ENCODE data around the gene SIK3.
"Not testable (repeated sequence)": the region's sequence is repeated elsewhere in the genome, so short reads cannot be mapped to it uniquely, and the experiment has no call there.

SIK3 gene

DNA sequence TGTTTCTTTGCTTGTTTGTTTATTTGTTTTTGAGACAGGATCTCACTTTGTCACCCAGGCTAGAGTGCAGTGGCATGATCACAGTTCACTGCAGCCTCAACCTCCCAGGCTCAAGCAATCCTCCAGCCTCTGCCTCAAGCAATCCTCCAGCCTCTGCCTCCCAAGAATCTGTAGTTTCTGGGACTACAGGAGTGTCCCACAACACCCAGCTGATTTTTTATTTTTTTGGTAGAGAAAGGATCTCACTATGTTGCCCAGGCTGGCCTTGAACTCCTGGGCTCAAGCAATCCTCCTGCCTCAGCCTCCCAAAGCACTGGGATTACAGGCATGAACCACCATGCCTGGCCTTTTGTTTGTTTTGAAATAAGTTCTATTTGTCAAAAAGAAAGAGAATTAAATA, 296.6 kb downstream of the SIK3 start:
- not testable (repeated sequence) for H3K4me1 ChIP-seq (ENCODE audit: control insufficient read depth, insufficient read depth, low read length); H3K4me3 ChIP-seq (ENCODE audit: low read depth, low read length); H3K27ac ChIP-seq (ENCODE audit: low read depth, low read length); H3K27me3 ChIP-seq (ENCODE audit: control insufficient read depth, insufficient read depth, low read length); H3K9ac ChIP-seq (ENCODE audit: low read length); H3K9me3 ChIP-seq (ENCODE audit: control insufficient read depth, insufficient read depth, low read depth, low read length); H3K36me3 ChIP-seq (ENCODE audit: control insufficient read depth, insufficient read depth, low read length)

DNA sequence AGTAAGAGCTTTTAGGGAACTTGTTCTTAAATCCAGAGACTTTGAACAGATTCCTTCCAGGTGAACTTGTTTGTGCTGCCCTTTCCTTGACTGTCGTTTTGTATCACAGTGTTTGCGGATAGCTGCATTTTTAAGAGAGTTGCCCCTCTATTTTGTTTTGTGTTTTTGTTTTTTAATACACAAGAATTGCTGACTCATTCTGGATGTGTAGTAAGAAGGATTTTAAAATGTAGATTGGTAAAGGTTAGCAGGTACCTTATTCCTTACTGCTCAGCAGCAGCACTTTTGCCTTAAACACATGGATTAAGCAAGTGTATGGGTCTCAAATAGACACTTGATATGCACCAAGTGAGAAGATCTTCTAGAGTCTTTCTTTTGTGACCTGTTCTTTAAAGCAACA, 297.6 kb downstream of the SIK3 start:
- Histone ChIP-seq H3K27ac (ENCODE audit: low read depth, low read length) (no peak overlapping the region), H3K27me3 (ENCODE audit: control insufficient read depth, insufficient read depth, low read length) (no peaks in the 10 kb centered on the region; the same call in 1 of the 2 replicates), H3K36me3 (ENCODE audit: control insufficient read depth, insufficient read depth, low read length) (no peaks in the 10 kb centered on the region), H3K9ac (ENCODE audit: low read length) (no peak overlapping the region), H3K4me1 (ENCODE audit: control insufficient read depth, insufficient read depth, low read length) (no peaks in the 10 kb centered on the region), H3K9me3 (ENCODE audit: control insufficient read depth, insufficient read depth, low read depth, low read length) (no peaks in the 10 kb centered on the region), H3K4me3 (ENCODE audit: low read depth, low read length) (no peak overlapping the region)

DNA sequence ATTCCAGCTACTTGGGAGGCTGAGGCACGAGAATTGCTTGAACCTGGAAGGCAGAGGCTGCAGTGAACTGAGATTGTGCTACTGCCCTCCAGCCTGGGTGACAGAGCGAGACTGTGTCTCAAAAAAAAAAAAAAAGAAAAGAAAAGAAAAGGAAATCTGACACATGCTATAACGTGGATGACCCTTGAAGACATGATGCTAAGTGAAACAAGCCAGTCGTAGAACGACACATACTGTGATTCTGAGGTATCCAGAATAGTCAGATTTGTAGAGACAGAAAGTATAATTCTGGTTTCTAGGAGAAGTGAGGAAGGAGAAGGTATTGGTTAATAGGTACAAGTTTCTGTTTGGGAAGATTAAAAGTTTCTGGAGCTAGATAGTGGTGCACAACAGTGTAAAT, 299.9 kb downstream of the SIK3 start:
- Histone ChIP-seq H3K4me3 (ENCODE audit: low read depth, low read length) (no peak overlapping the region), H3K9ac (ENCODE audit: low read length) (no peak overlapping the region), H3K27ac (ENCODE audit: low read depth, low read length) (no peak overlapping the region), H3K9me3 (ENCODE audit: control insufficient read depth, insufficient read depth, low read depth, low read length) (no peaks in the 10 kb centered on the region), H3K36me3 (ENCODE audit: control insufficient read depth, insufficient read depth, low read length) (no peaks in the 10 kb centered on the region), H3K27me3 (ENCODE audit: control insufficient read depth, insufficient read depth, low read length) (no peaks in the 10 kb centered on the region; the same call in 1 of the 2 replicates), H3K4me1 (ENCODE audit: control insufficient read depth, insufficient read depth, low read length) (no peaks in the 10 kb centered on the region)

- Histone ChIP-seq H3K4me3 (ENCODE audit: low read depth, low read length) (no peak overlapping the region), H3K27me3 (ENCODE audit: control insufficient read depth, insufficient read depth, low read length) (no peaks in the 10 kb centered on the region), H3K36me3 (ENCODE audit: control insufficient read depth, insufficient read depth, low read length) (no peaks in the 10 kb centered on the region), H3K9ac (ENCODE audit: low read length) (no peak overlapping the region), H3K4me1 (ENCODE audit: control insufficient read depth, insufficient read depth, low read length) (no peaks in the 10 kb centered on the region), H3K9me3 (ENCODE audit: control insufficient read depth, insufficient read depth, low read depth, low read length) (no peaks in the 10 kb centered on the region), H3K27ac (ENCODE audit: low read depth, low read length) (no peak overlapping the region)
Observed at GRCh38 chr11:116797816-116798215, 300.4 kb downstream of the SIK3 start.

DNA sequence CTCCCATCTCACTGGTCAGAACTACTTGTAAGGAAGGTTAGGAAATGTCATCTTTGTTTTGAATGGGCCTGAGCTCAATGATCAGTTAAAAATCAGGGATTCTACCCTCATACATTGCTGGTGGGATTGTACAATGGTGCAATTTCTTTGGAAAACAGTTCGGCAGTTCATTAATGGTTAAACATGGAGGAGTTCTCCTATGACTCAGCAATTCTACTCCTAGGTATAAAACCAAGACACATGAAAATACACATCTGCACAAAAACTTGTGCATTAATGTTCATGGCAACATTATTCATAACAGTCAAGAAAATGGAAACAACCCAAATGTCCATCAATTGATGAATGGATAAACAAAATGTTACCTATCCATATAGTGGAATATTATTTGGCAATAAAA, 301.7 kb downstream of the SIK3 start:
- H3K36me3 ChIP-seq (ENCODE audit: control insufficient read depth, insufficient read depth, low read length) = no peaks in the 10 kb centered on the region
- H3K4me1 ChIP-seq (ENCODE audit: control insufficient read depth, insufficient read depth, low read length) = peaks cover 2% of the 10 kb centered on the region; the same call in 1 of the 2 replicates
- no peak overlapping the region for H3K4me3 ChIP-seq (ENCODE audit: low read depth, low read length)
- 0 out of 2 replicates have a peak, but pooled peaks cover 3% of the 10 kb centered on the region for H3K27me3 ChIP-seq (ENCODE audit: control insufficient read depth, insufficient read depth, low read length)
- H3K9me3 ChIP-seq (ENCODE audit: control insufficient read depth, insufficient read depth, low read depth, low read length) = no peaks in the 10 kb centered on the region
- H3K9ac ChIP-seq (ENCODE audit: low read length) = no peak overlapping the region
- H3K27ac ChIP-seq (ENCODE audit: low read depth, low read length) = no peak overlapping the region

GRCh38 chr11:116794851-116795250, 303.4 kb downstream of the SIK3 start:
- peaks cover 17% of the 10 kb centered on the region for H3K27me3 ChIP-seq (ENCODE audit: control insufficient read depth, insufficient read depth, low read length)
- H3K27ac ChIP-seq (ENCODE audit: low read depth, low read length) = no peak overlapping the region
- no peak overlapping the region for H3K4me3 ChIP-seq (ENCODE audit: low read depth, low read length)
- no peak overlapping the region for H3K9ac ChIP-seq (ENCODE audit: low read length)
- no peaks in the 10 kb centered on the region for H3K36me3 ChIP-seq (ENCODE audit: control insufficient read depth, insufficient read depth, low read length)
- H3K4me1 ChIP-seq (ENCODE audit: control insufficient read depth, insufficient read depth, low read length) = peaks cover 5% of the 10 kb centered on the region; the same call in 1 of the 2 replicates
- H3K9me3 ChIP-seq (ENCODE audit: control insufficient read depth, insufficient read depth, low read depth, low read length) = no peaks in the 10 kb centered on the region

- H3K27ac ChIP-seq (ENCODE audit: low read depth, low read length) = no peak overlapping the region
- peaks cover 28% of the 10 kb centered on the region for H3K27me3 ChIP-seq (ENCODE audit: control insufficient read depth, insufficient read depth, low read length)
- peaks cover 5% of the 10 kb centered on the region; the same call in 1 of the 2 replicates for H3K4me1 ChIP-seq (ENCODE audit: control insufficient read depth, insufficient read depth, low read length)
- H3K4me3 ChIP-seq (ENCODE audit: low read depth, low read length) = no peak overlapping the region
- H3K9ac ChIP-seq (ENCODE audit: low read length) = no peak overlapping the region
- H3K9me3 ChIP-seq (ENCODE audit: control insufficient read depth, insufficient read depth, low read depth, low read length) = no peaks in the 10 kb centered on the region
- H3K36me3 ChIP-seq (ENCODE audit: control insufficient read depth, insufficient read depth, low read length) = no peaks in the 10 kb centered on the region
Observed at GRCh38 chr11:116793772-116794097, 304.5 kb downstream of the SIK3 start.
